Prostate gland (tissue), 2 donors: ENCODE data around the gene FNDC3B. TPM values are rescaled to one million over a fixed set of nuclear protein-coding genes. Genes with fewer than 3 reads are reported as not detected.

Experiments
- DNase-seq: peaks from one replicate; pipeline ENCODE4 v3.0.0-alpha.2; 2019; ENCODE audit warnings: low spot score
- H3K27ac ChIP-seq, 2 donors: fragments of 200-600 bp; sonication (generic); 2 replicates each; pipeline ENCODE4 v1.5.1; 2017 to 2019
- H3K27me3 ChIP-seq: fragments of 200-600 bp; sonication (generic); replicated peaks from 2 replicates; pipeline ENCODE4 v1.5.1; 2019; ENCODE audit not compliant: insufficient read depth
- H3K36me3 ChIP-seq, 2 donors: fragments of 200-600 bp; sonication (generic); 1 replicate in 1 of 2; 2 replicates in 1 of 2; pipeline versions ENCODE4 v1.5.1 to v1.8.1; 2017 to 2019
- H3K4me1 ChIP-seq: fragments of 200-600 bp; sonication (generic); replicated peaks from 2 replicates; pipeline ENCODE4 v1.5.1; 2019
- H3K4me3 ChIP-seq, 2 donors: fragments of 200-600 bp; sonication (generic); 2 replicates each; pipeline ENCODE4 v1.5.1; 2017 to 2019
- H3K9me3 ChIP-seq: fragments of 200-600 bp; sonication (generic); 2 replicates; pipeline ENCODE4 v1.5.1; 2017
- POLR2A ChIP-seq: fragments of 450-650 bp; IDR thresholded peaks from one replicate; pipeline ENCODE4 v1.6.1; 2016; ENCODE audit warnings: antibody characterized with exemption, mild to moderate bottlenecking
- POLR2AphosphoS5 ChIP-seq: sonication (generic); formaldehyde crosslinking; IDR thresholded peaks from one replicate; pipeline ENCODE4 v1.6.1; 2017; ENCODE audit warnings: antibody characterized with exemption
- WGBS: methylation state at CpG from one replicate; pipeline ENCODE4 v1.1.5; 2018; 5-methylcytosine and 5-hydroxymethylcytosine counted together
- intact Hi-C: fragments of 100-400 bp; cut with DNase I; formaldehyde crosslinking; loops from one replicate; pipeline ENCODE4 v1.14.2; 2022
- total RNA-seq, 2 donors: library from RNA; depleted of rRNA; stranded (reverse); fragments of >200 nt; gene quantifications; one replicate each; pipeline ENCODE4 v1.1.0, GENCODE V29; 2016
- TF ChIP-seq, protein P1 (sequence below), 4 experiments: fragments of 200-600 bp in 2 of 4; fragments of 450-650 bp in 2 of 4; sonication (generic) in 2 of 4; IDR thresholded peaks; 1 replicate in 3 of 4; 2 replicates in 1 of 4; pipeline ENCODE4 v1.5.1; 2016 to 2019; ENCODE audit warnings: antibody characterized with exemption in 4 of 4, mild to moderate bottlenecking in 2 of 4, moderate library complexity in 2 of 4

The FNDC3B gene
- total RNA-seq, 2 donors from 2014 or later = 35.9 to 62.4 TPM

- intact Hi-C loops = no loop called here
- Histone ChIP-seq H3K27me3 (no peaks in the 10 kb centered on the region), H3K4me3 (no peak overlapping the region), H3K9me3 (no peaks in the 10 kb centered on the region), H3K27ac (no peak overlapping the region), H3K4me1 (peaks cover 6% of the 10 kb centered on the region), H3K36me3 (no peaks in the 10 kb centered on the region)
- 74% methylated on average over 28 of the region's 28 CpGs for WGBS
- no peak for DNase-seq
- TF ChIP-seq, protein P1, sequence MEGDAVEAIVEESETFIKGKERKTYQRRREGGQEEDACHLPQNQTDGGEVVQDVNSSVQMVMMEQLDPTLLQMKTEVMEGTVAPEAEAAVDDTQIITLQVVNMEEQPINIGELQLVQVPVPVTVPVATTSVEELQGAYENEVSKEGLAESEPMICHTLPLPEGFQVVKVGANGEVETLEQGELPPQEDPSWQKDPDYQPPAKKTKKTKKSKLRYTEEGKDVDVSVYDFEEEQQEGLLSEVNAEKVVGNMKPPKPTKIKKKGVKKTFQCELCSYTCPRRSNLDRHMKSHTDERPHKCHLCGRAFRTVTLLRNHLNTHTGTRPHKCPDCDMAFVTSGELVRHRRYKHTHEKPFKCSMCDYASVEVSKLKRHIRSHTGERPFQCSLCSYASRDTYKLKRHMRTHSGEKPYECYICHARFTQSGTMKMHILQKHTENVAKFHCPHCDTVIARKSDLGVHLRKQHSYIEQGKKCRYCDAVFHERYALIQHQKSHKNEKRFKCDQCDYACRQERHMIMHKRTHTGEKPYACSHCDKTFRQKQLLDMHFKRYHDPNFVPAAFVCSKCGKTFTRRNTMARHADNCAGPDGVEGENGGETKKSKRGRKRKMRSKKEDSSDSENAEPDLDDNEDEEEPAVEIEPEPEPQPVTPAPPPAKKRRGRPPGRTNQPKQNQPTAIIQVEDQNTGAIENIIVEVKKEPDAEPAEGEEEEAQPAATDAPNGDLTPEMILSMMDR (IDR thresholded peaks at IDR 0.05) = no peak
- TF ChIP-seq POLR2AphosphoS5 (no peak), POLR2A (no peak)
Measured at GRCh38 chr3:172209333-172210321, 170.2 kb downstream of the FNDC3B start.

DNA sequence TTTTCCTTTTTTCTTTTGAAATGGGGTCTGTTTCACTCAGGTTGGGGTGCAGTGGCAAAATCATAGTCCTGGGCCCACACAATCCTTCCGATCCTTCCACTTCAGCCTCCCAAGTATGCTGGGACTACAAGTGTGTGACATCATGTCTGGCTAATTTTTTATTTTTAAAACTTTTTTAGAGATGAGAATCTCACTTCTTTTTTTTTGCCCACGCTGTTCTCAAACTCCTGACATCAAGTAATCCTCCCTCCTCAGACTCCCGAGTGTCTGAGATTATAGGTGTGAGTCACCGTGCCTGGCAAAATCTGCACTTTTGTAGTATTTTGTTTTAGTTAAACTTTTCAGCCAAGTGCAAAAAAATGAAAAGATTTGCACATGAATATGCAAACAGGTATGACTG is 171.0 kb downstream of the FNDC3B start:
- Histone ChIP-seq H3K27ac (no peak overlapping the region), H3K4me1 (no peaks in the 10 kb centered on the region), H3K9me3 (no peaks in the 10 kb centered on the region), H3K36me3 (no peaks in the 10 kb centered on the region), H3K4me3 (no peak overlapping the region), H3K27me3 (no peaks in the 10 kb centered on the region)
- TF ChIP-seq, protein P1 (IDR thresholded peaks at IDR 0.05) = no peak
- TF ChIP-seq POLR2AphosphoS5 (no peak), POLR2A (no peak)
- no peak for DNase-seq
- intact Hi-C loops = no loop called here
- WGBS = 75% methylated on average over 4 of the region's 4 CpGs

- no peak overlapping the region for H3K4me3 ChIP-seq
- H3K27ac ChIP-seq = no peak overlapping the region
- no peaks in the 10 kb centered on the region for H3K36me3 ChIP-seq
- H3K9me3 ChIP-seq = no peaks in the 10 kb centered on the region
- no peaks in the 10 kb centered on the region for H3K4me1 ChIP-seq
- no peaks in the 10 kb centered on the region for H3K27me3 ChIP-seq
- TF ChIP-seq, protein P1 (IDR thresholded peaks at IDR 0.05) = no peak
- TF ChIP-seq POLR2AphosphoS5 (no peak), POLR2A (no peak)
- 89% methylated on average over 2 of the region's 2 CpGs for WGBS
- intact Hi-C loops = no loop called here
- no peak for DNase-seq
Measured at GRCh38 chr3:172211123-172211522, 171.7 kb downstream of the FNDC3B start.

GRCh38 chr3:172213200-172213599 is 173.8 kb downstream of the FNDC3B start:
- WGBS = 80% methylated on average over 2 of the region's 2 CpGs
- no peak overlapping the region for H3K27ac ChIP-seq
- intact Hi-C loops = no loop called here
- TF ChIP-seq, protein P1 (IDR thresholded peaks at IDR 0.05) = no peak
- TF ChIP-seq POLR2A (no peak), POLR2AphosphoS5 (no peak)
- DNase-seq = no peak
- H3K4me3 ChIP-seq = no peak overlapping the region
- H3K36me3 ChIP-seq = no peaks in the 10 kb centered on the region
- H3K4me1 ChIP-seq = no peaks in the 10 kb centered on the region
- H3K27me3 ChIP-seq = no peaks in the 10 kb centered on the region
- no peaks in the 10 kb centered on the region for H3K9me3 ChIP-seq

- no peaks in the 10 kb centered on the region for H3K9me3 ChIP-seq
- no peak for DNase-seq
- TF ChIP-seq POLR2AphosphoS5 = no peak
- TF ChIP-seq POLR2A = no peak
- TF ChIP-seq, protein P1 (IDR thresholded peaks at IDR 0.05) = no peak
- H3K36me3 ChIP-seq = no peaks in the 10 kb centered on the region
- H3K4me1 ChIP-seq = peaks cover 2% of the 10 kb centered on the region
- intact Hi-C loops = no loop called here
- H3K27ac ChIP-seq = no peak overlapping the region
- H3K4me3 ChIP-seq = no peak overlapping the region
- 57% methylated on average over 3 of the region's 4 CpGs for WGBS
- H3K27me3 ChIP-seq = no peaks in the 10 kb centered on the region
Measured at GRCh38 chr3:172213904-172214303, 174.5 kb downstream of the FNDC3B start.
